Measurements from ENCODE around the gene RIOX2.
"Not testable (repeated sequence)": the region's sequence is repeated elsewhere in the genome, so short reads cannot be mapped to it uniquely, and the experiment has no call there.

RIOX2 gene

DNA sequence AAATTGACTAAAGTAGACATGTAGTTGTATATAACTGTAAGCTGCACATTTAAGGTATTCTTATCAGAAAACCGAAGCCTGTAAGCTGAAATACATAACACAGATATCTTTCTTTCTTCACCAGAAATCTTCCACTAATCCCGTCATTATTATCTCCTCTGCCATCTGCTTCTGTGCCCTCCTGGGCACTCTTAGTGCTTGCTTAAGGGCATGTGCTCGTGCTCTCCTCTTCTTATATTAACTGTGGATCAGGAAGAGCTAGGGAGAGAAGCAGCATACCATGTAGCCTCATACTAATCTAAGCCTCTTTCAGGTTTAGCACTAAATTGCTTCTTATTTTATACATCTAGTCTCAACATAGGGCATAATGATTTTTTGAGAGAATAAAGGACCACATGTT lies 60.8 kb downstream of the RIOX2 start:
- DNase-seq (ENCODE audit: low read depth in 1 of 2, low spot score in 1 of 2) = no peak
- H3K27me3 ChIP-seq (ENCODE audit: insufficient read depth, poor library complexity, severe bottlenecking) = no peaks in the 10 kb centered on the region
- TF ChIP-seq, protein P1, sequence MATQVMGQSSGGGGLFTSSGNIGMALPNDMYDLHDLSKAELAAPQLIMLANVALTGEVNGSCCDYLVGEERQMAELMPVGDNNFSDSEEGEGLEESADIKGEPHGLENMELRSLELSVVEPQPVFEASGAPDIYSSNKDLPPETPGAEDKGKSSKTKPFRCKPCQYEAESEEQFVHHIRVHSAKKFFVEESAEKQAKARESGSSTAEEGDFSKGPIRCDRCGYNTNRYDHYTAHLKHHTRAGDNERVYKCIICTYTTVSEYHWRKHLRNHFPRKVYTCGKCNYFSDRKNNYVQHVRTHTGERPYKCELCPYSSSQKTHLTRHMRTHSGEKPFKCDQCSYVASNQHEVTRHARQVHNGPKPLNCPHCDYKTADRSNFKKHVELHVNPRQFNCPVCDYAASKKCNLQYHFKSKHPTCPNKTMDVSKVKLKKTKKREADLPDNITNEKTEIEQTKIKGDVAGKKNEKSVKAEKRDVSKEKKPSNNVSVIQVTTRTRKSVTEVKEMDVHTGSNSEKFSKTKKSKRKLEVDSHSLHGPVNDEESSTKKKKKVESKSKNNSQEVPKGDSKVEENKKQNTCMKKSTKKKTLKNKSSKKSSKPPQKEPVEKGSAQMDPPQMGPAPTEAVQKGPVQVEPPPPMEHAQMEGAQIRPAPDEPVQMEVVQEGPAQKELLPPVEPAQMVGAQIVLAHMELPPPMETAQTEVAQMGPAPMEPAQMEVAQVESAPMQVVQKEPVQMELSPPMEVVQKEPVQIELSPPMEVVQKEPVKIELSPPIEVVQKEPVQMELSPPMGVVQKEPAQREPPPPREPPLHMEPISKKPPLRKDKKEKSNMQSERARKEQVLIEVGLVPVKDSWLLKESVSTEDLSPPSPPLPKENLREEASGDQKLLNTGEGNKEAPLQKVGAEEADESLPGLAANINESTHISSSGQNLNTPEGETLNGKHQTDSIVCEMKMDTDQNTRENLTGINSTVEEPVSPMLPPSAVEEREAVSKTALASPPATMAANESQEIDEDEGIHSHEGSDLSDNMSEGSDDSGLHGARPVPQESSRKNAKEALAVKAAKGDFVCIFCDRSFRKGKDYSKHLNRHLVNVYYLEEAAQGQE (IDR thresholded peaks at IDR 0.05; ENCODE audit: insufficient replicate concordance, low read depth) = no peak
- TF ChIP-seq GABPA (IDR thresholded peaks at IDR 0.05; ENCODE audit: low read depth) (no peak), POLR2AphosphoS5 (IDR thresholded peaks at IDR 0.05; ENCODE audit: low read depth) (no peak), SPI1 (IDR thresholded peaks at IDR 0.05; ENCODE audit: borderline replicate concordance, low read depth) (no peak)
- TF ChIP-seq, protein P2, sequence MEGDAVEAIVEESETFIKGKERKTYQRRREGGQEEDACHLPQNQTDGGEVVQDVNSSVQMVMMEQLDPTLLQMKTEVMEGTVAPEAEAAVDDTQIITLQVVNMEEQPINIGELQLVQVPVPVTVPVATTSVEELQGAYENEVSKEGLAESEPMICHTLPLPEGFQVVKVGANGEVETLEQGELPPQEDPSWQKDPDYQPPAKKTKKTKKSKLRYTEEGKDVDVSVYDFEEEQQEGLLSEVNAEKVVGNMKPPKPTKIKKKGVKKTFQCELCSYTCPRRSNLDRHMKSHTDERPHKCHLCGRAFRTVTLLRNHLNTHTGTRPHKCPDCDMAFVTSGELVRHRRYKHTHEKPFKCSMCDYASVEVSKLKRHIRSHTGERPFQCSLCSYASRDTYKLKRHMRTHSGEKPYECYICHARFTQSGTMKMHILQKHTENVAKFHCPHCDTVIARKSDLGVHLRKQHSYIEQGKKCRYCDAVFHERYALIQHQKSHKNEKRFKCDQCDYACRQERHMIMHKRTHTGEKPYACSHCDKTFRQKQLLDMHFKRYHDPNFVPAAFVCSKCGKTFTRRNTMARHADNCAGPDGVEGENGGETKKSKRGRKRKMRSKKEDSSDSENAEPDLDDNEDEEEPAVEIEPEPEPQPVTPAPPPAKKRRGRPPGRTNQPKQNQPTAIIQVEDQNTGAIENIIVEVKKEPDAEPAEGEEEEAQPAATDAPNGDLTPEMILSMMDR (IDR thresholded peaks at IDR 0.05; ENCODE audit: insufficient read depth, low read length) = no peak
- peak overlapping the region; percentile 80 for H3K27ac ChIP-seq (replicated peaks)
- no peak overlapping the region for H3K4me3 ChIP-seq (replicated peaks; ENCODE audit: insufficient read depth, low read length)

DNA sequence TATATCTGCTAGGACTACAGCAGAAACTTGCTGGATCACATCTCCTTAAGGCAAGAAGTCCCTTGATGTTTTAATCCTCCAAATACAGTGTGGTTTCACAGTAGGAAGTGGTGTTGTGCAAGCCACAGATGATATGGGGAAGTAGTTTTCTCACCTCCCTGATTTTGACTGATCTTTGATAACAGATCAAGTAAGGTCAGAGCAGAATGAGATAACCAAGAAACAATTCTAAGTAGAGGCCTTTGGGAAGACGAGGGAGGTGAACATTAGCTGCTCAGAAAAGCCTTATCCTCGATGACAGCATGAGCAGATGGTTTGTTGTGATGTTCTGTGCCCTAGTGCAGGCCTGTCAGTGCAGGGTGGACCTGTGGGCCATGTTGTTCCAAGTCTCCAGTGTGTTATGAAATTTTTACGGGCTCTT lies 61.3 kb downstream of the RIOX2 start:
- peak; percentile 73 to 87 for DNase-seq (ENCODE audit: low read depth in 1 of 2, low spot score in 1 of 2)
- TF ChIP-seq GABPA (IDR thresholded peaks at IDR 0.05; ENCODE audit: low read depth) (no peak), POLR2AphosphoS5 (IDR thresholded peaks at IDR 0.05; ENCODE audit: low read depth) (peak; percentile 33; the same call in 1 of the 2 replicates), SPI1 (IDR thresholded peaks at IDR 0.05; ENCODE audit: borderline replicate concordance, low read depth) (peak; percentile 82; the same call in 1 of the 2 replicates)
- TF ChIP-seq, protein P1 (IDR thresholded peaks at IDR 0.05; ENCODE audit: insufficient replicate concordance, low read depth) = no peak
- TF ChIP-seq, protein P2 (IDR thresholded peaks at IDR 0.05; ENCODE audit: insufficient read depth, low read length) = no peak
- H3K27me3 ChIP-seq (ENCODE audit: insufficient read depth, poor library complexity, severe bottlenecking) = no peaks in the 10 kb centered on the region
- peak overlapping the region; percentile 80 for H3K27ac ChIP-seq (replicated peaks)
- peak overlapping the region; percentile 40 for H3K4me3 ChIP-seq (replicated peaks; ENCODE audit: insufficient read depth, low read length)

DNA sequence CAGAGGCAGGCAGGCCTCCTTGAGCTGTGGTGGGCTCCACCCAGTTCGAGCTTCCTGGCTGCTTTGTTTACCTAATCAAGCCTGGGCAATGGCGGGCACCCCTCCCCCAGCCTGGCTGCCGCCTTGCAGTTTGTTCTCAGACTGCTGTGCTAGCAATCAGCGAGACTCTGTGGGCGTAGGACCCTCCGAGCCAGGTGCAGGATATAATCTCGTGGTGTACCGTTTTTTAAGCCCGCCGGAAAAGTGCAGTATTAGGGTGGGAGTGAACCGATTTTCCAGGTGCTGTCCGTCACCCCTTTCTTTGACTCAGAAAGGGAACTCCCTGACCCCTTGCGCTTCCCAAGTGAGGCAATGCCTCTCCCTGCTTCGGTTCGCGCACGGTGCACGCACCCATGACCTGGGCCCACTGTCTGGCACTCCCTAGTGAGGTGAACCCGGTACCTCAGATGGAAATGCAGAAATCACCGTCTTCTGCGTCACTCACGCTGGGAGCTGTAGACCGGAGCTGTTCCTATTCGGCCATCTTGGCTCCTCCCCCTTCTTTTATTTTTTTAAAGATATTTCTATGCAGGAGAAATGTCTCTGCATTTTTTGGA lies 61.9 kb downstream of the RIOX2 start:
- H3K4me3 ChIP-seq (replicated peaks; ENCODE audit: insufficient read depth, low read length) = peak overlapping the region; percentile 40
- DNase-seq (ENCODE audit: low read depth in 1 of 2, low spot score in 1 of 2) = peak in 1 of 2 experiments; percentile 49
- H3K27me3 ChIP-seq (ENCODE audit: insufficient read depth, poor library complexity, severe bottlenecking) = not testable (repeated sequence)
- peak overlapping the region; percentile 80 for H3K27ac ChIP-seq (replicated peaks)

- DNase-seq (ENCODE audit: low read depth in 1 of 2, low spot score in 1 of 2); H3K27me3 ChIP-seq (ENCODE audit: insufficient read depth, poor library complexity, severe bottlenecking); H3K4me3 ChIP-seq (replicated peaks; ENCODE audit: insufficient read depth, low read length): not testable (repeated sequence)
- H3K27ac ChIP-seq (replicated peaks) = peak overlapping the region; percentile 80
Observed at GRCh38 chr3:97909830-97910229, 62.4 kb downstream of the RIOX2 start.
